Measurements from ENCODE around the gene ACAD8. TPM values are rescaled to one million over a fixed set of nuclear protein-coding genes. Genes with fewer than 3 reads are reported as not detected.
A peak's percentile ranks its signal among the peaks of the same experiment; 100 is the strongest.
"Not testable (repeated sequence)": the region's sequence is repeated elsewhere in the genome, so short reads cannot be mapped to it uniquely, and the experiment has no call there.

ACAD8 gene
- total RNA-seq, 1 experiment from 2014 or later: 34.8 TPM

- no peak overlapping the region for H3K4me3 ChIP-seq (ENCODE audit: low read depth, low read length, poor library complexity, severe bottlenecking)
- ChIA-PET CTCF (no interaction called here), POLR2A (ENCODE audit: low non-redundant PET) (no interaction called here)
- no peaks in the 10 kb centered on the region for H3K9me3 ChIP-seq (ENCODE audit: low read depth, low read length, poor library complexity, severe bottlenecking)
- peaks cover 10% of the 10 kb centered on the region for H3K4me1 ChIP-seq (ENCODE audit: insufficient read depth, low read length, poor library complexity, severe bottlenecking)
- H3K36me3 ChIP-seq (ENCODE audit: insufficient read depth, low read length, poor library complexity, severe bottlenecking): peaks cover 39% of the 10 kb centered on the region
- intact Hi-C loops (cut with micrococcal nuclease; ENCODE audit: unreplicated experiment): no loop called here
- DNase-seq (ENCODE audit: low spot score): no peak
- H3K27me3 ChIP-seq (replicated peaks; ENCODE audit: insufficient read depth, low read depth, low read length, poor library complexity): no peaks in the 10 kb centered on the region
- TF ChIP-seq CTCF (conservative IDR thresholded peaks at IDR 0.05; ENCODE audit: low read depth, low read length) (no peak), EZH2 (IDR thresholded peaks at IDR 0.05; ENCODE audit: borderline replicate concordance, low read depth, low read length, poor library complexity, severe bottlenecking) (no peak)
- BruUV-seq (replicated peaks): no TSS peak
- no peak overlapping the region for H3K27ac ChIP-seq (ENCODE audit: low read depth, low read length, poor library complexity, severe bottlenecking)
These were observed 2.7 kb upstream of the ACAD8 start for GRCh38 chr11:134250675-134251074.

GRCh38 chr11:134252346-134253187 is 801 bp upstream of the ACAD8 start:
- CTCF ChIA-PET: no interaction called here
- intact Hi-C loops (cut with micrococcal nuclease; ENCODE audit: unreplicated experiment): loop anchor here (2.0 kb wide), 1 partner anchor 28 kb away; the partner anchor contains the start of gene VPS26B
- TSS peak; percentile 58 for BruUV-seq (replicated peaks)
- POLR2A ChIA-PET (ENCODE audit: low non-redundant PET): no interaction called here
- TF ChIP-seq CTCF (conservative IDR thresholded peaks at IDR 0.05; ENCODE audit: low read depth, low read length) (no peak), EZH2 (IDR thresholded peaks at IDR 0.05; ENCODE audit: borderline replicate concordance, low read depth, low read length, poor library complexity, severe bottlenecking) (no peak)
- H3K27ac ChIP-seq (ENCODE audit: low read depth, low read length, poor library complexity, severe bottlenecking): peak overlapping the region; percentile 27
- no peaks in the 10 kb centered on the region for H3K27me3 ChIP-seq (replicated peaks; ENCODE audit: insufficient read depth, low read depth, low read length, poor library complexity)
- peak overlapping the region; percentile 55 for H3K4me3 ChIP-seq (ENCODE audit: low read depth, low read length, poor library complexity, severe bottlenecking)
- H3K36me3 ChIP-seq (ENCODE audit: insufficient read depth, low read length, poor library complexity, severe bottlenecking): peaks cover 34% of the 10 kb centered on the region
- peaks cover 10% of the 10 kb centered on the region for H3K4me1 ChIP-seq (ENCODE audit: insufficient read depth, low read length, poor library complexity, severe bottlenecking)
- no peak for DNase-seq (ENCODE audit: low spot score)
- H3K9me3 ChIP-seq (ENCODE audit: low read depth, low read length, poor library complexity, severe bottlenecking): no peaks in the 10 kb centered on the region

GRCh38 chr11:134254433-134255183 is 1.2 kb downstream of the ACAD8 start:
- ChIA-PET POLR2A (ENCODE audit: low non-redundant PET) (no interaction called here), CTCF (no interaction called here)
- no peak overlapping the region for H3K27ac ChIP-seq (ENCODE audit: low read depth, low read length, poor library complexity, severe bottlenecking)
- peaks cover 27% of the 10 kb centered on the region for H3K36me3 ChIP-seq (ENCODE audit: insufficient read depth, low read length, poor library complexity, severe bottlenecking)
- BruUV-seq (replicated peaks): no TSS peak
- no peak for DNase-seq (ENCODE audit: low spot score)
- H3K4me3 ChIP-seq (ENCODE audit: low read depth, low read length, poor library complexity, severe bottlenecking): peak overlapping the region; percentile 55
- H3K4me1 ChIP-seq (ENCODE audit: insufficient read depth, low read length, poor library complexity, severe bottlenecking): peaks cover 10% of the 10 kb centered on the region
- H3K27me3 ChIP-seq (replicated peaks; ENCODE audit: insufficient read depth, low read depth, low read length, poor library complexity): no peaks in the 10 kb centered on the region
- H3K9me3 ChIP-seq (ENCODE audit: low read depth, low read length, poor library complexity, severe bottlenecking): no peaks in the 10 kb centered on the region
- intact Hi-C loops (cut with micrococcal nuclease; ENCODE audit: unreplicated experiment): no loop called here
- TF ChIP-seq CTCF (conservative IDR thresholded peaks at IDR 0.05; ENCODE audit: low read depth, low read length) (no peak), EZH2 (IDR thresholded peaks at IDR 0.05; ENCODE audit: borderline replicate concordance, low read depth, low read length, poor library complexity, severe bottlenecking) (no peak)

- H3K36me3 ChIP-seq (ENCODE audit: insufficient read depth, low read length, poor library complexity, severe bottlenecking): peaks cover 29% of the 10 kb centered on the region
- H3K4me1 ChIP-seq (ENCODE audit: insufficient read depth, low read length, poor library complexity, severe bottlenecking): peaks cover 10% of the 10 kb centered on the region
- H3K9me3 ChIP-seq (ENCODE audit: low read depth, low read length, poor library complexity, severe bottlenecking); DNase-seq (ENCODE audit: low spot score); H3K27me3 ChIP-seq (replicated peaks; ENCODE audit: insufficient read depth, low read depth, low read length, poor library complexity); BruUV-seq (replicated peaks); H3K27ac ChIP-seq (ENCODE audit: low read depth, low read length, poor library complexity, severe bottlenecking); H3K4me3 ChIP-seq (ENCODE audit: low read depth, low read length, poor library complexity, severe bottlenecking); intact Hi-C loops (cut with micrococcal nuclease; ENCODE audit: unreplicated experiment); POLR2A ChIA-PET (ENCODE audit: low non-redundant PET); CTCF ChIA-PET: not testable (repeated sequence)
These were observed 1.8 kb downstream of the ACAD8 start for GRCh38 chr11:134255184-134255561.

Data from A673 (cell line).